DND-41 (cell line): ENCODE results near the gene POLE4.

Source experiments
- ATAC-seq: fragments of 200-7000 bp; cut with Tn5 transposase; 3 replicates; pipeline ENCODE4 v1.9.1; 2021; ENCODE audit warnings: low read depth; ENCODE audit not compliant: insufficient read depth
- DNase-seq: peaks from one replicate; pipeline ENCODE4 v3.0.0-alpha.2; 2020
- H2AFZ ChIP-seq: 2 replicates; pipeline ENCODE4 v1.6.0; 2012; ENCODE audit warnings: low read depth, low read length
- H3K27ac ChIP-seq: 2 replicates; pipeline ENCODE4 v1.5.1; 2012; ENCODE audit warnings: low read length, inconsistent platforms
- H3K27me3 ChIP-seq: fragments of 200-600 bp; sonication (generic); 2 replicates; pipeline ENCODE4 v1.6.0; 2012; ENCODE audit warnings: low read length, mild to moderate bottlenecking, inconsistent platforms; ENCODE audit not compliant: insufficient read depth, poor library complexity
- H3K36me3 ChIP-seq: 2 replicates; pipeline ENCODE4 v1.5.1; 2012; ENCODE audit warnings: low read length, inconsistent platforms; ENCODE audit not compliant: insufficient read depth
- H3K4me1 ChIP-seq: 2 replicates; pipeline ENCODE4 v1.5.1; 2012; ENCODE audit warnings: mild to moderate bottlenecking, low read length; ENCODE audit not compliant: insufficient read depth
- H3K4me2 ChIP-seq: 2 replicates; pipeline ENCODE4 v1.6.0; 2012; ENCODE audit warnings: mild to moderate bottlenecking, moderate library complexity, low read length, inconsistent platforms; ENCODE audit not compliant: insufficient read depth
- H3K4me3 ChIP-seq, 2 experiments: fragments of 200-600 bp in 1 of 2; shearing (Covaris generic) in 1 of 2; 2 replicates each; pipeline ENCODE4 v1.5.1; 2012 to 2016; ENCODE audit warnings: inconsistent platforms in 2 of 2, low read length in 2 of 2, mild to moderate bottlenecking in 2 of 2, low read depth in 1 of 2, moderate library complexity in 1 of 2
- H3K79me2 ChIP-seq: 2 replicates; pipeline ENCODE4 v1.6.0; 2012; ENCODE audit warnings: low read length, inconsistent platforms; ENCODE audit not compliant: insufficient read depth
- H3K9ac ChIP-seq: 2 replicates; pipeline ENCODE4 v1.6.0; 2012; ENCODE audit warnings: low read depth, mild to moderate bottlenecking, inconsistent platforms, low read length, moderate library complexity
- H3K9me3 ChIP-seq: 2 replicates; pipeline ENCODE4 v1.5.1; 2012; ENCODE audit warnings: low read length, moderate library complexity, mild to moderate bottlenecking, inconsistent platforms; ENCODE audit not compliant: insufficient read depth, severe bottlenecking
- H4K20me1 ChIP-seq: 2 replicates; pipeline ENCODE4 v1.6.0; 2012; ENCODE audit warnings: low read length; ENCODE audit not compliant: insufficient read depth
- CTCF ChIP-seq: IDR thresholded peaks from 2 replicates; pipeline ENCODE4 v1.5.1; 2012; ENCODE audit warnings: borderline replicate concordance, low read length, moderate library complexity, mild to moderate bottlenecking; ENCODE audit not compliant: poor library complexity, severe bottlenecking; ENCODE audit errors: extremely low read depth
- EZH2 ChIP-seq: IDR thresholded peaks from 3 replicates; pipeline ENCODE4 v1.6.1; 2012; ENCODE audit warnings: borderline replicate concordance, low read depth, mild to moderate bottlenecking, moderate library complexity, low read length, inconsistent platforms; ENCODE audit not compliant: severe bottlenecking

The POLE4 gene

GRCh38 chr2:74984947-74985637 lies 26.6 kb downstream of the POLE4 start:
- Histone ChIP-seq H3K27ac (no peak overlapping the region), H3K4me3 (no peak overlapping the region), H4K20me1 (no peaks in the 10 kb centered on the region), H3K9ac (no peak overlapping the region), H3K9me3 (no peaks in the 10 kb centered on the region), H3K36me3 (no peaks in the 10 kb centered on the region), H3K4me2 (no peak overlapping the region), H3K79me2 (no peaks in the 10 kb centered on the region), H3K4me1 (no peaks in the 10 kb centered on the region), H2AFZ (no peak overlapping the region), H3K27me3 (no peaks in the 10 kb centered on the region)
- TF ChIP-seq EZH2 (no peak), CTCF (no peak)
- no peak for ATAC-seq
- DNase-seq = no peak

- TF ChIP-seq CTCF (no peak), EZH2 (no peak)
- no peak overlapping the region for H3K4me2 ChIP-seq
- no peak for DNase-seq
Measured at GRCh38 chr2:74985978-74986609, 27.7 kb downstream of the POLE4 start.

GRCh38 chr2:74991977-74992376 lies 33.5 kb downstream of the POLE4 start:
- no peaks in the 10 kb centered on the region for H3K79me2 ChIP-seq
- H2AFZ ChIP-seq = no peak overlapping the region
- ATAC-seq (no peak), DNase-seq (no peak)
- H4K20me1 ChIP-seq = no peaks in the 10 kb centered on the region
- H3K27me3 ChIP-seq = no peaks in the 10 kb centered on the region
- TF ChIP-seq EZH2 (no peak), CTCF (no peak)
- no peak overlapping the region for H3K4me2 ChIP-seq
- no peaks in the 10 kb centered on the region for H3K4me1 ChIP-seq
- H3K27ac ChIP-seq = no peak overlapping the region
- no peak overlapping the region for H3K9ac ChIP-seq
- no peak overlapping the region for H3K4me3 ChIP-seq
- no peaks in the 10 kb centered on the region for H3K36me3 ChIP-seq
- H3K9me3 ChIP-seq = no peaks in the 10 kb centered on the region

More at GRCh38 chr2:74985978-74986609, 27.7 kb downstream of the POLE4 start:
- no peak overlapping the region for H3K9ac ChIP-seq
- no peaks in the 10 kb centered on the region for H3K79me2 ChIP-seq
- no peak overlapping the region for H3K27ac ChIP-seq
- no peak overlapping the region for H2AFZ ChIP-seq
- no peaks in the 10 kb centered on the region for H3K36me3 ChIP-seq
- no peaks in the 10 kb centered on the region for H3K4me1 ChIP-seq
- H3K4me3 ChIP-seq = no peak overlapping the region
- H3K27me3 ChIP-seq = no peaks in the 10 kb centered on the region
- H4K20me1 ChIP-seq = no peaks in the 10 kb centered on the region
- H3K9me3 ChIP-seq = no peaks in the 10 kb centered on the region
- no peak for ATAC-seq

- Histone ChIP-seq H3K4me2 (no peak overlapping the region), H3K4me3 (no peak overlapping the region), H3K9me3 (peaks cover 15% of the 10 kb centered on the region), H4K20me1 (no peaks in the 10 kb centered on the region), H3K9ac (no peak overlapping the region), H2AFZ (no peak overlapping the region), H3K4me1 (no peaks in the 10 kb centered on the region), H3K36me3 (0 out of 2 replicates have a peak, but pooled peaks cover 4% of the 10 kb centered on the region), H3K27ac (no peak overlapping the region), H3K79me2 (no peaks in the 10 kb centered on the region), H3K27me3 (no peaks in the 10 kb centered on the region)
- DNase-seq (no peak), ATAC-seq (no peak)
- TF ChIP-seq CTCF = no peak
- TF ChIP-seq EZH2 = no peak
Measured at GRCh38 chr2:74999468-74999867, 41.0 kb downstream of the POLE4 start.
